A673 (cell line): ENCODE results near the gene KNCN. TPM values are rescaled to one million over a fixed set of nuclear protein-coding genes. Genes with fewer than 3 reads are reported as not detected.

Experiments used
- BruUV-seq: library from RNA; stranded (reverse); fragments of 400-500 nt; replicated peaks from 2 replicates; lab custom pipeline; 2021; lab: Mats Ljungman, UMichigan
- CTCF ChIA-PET: fragments of 300-600 bp; sonication (Branson Sonifier 250); formaldehyde crosslinking; loops from one replicate; lab custom pipeline; 2022; ENCODE audit warnings: antibody characterized with exemption; lab: Charles Lee
- POLR2A ChIA-PET: fragments of 300-600 bp; sonication (Branson Sonifier 250); formaldehyde crosslinking; loops from one replicate; lab custom pipeline; 2022; ENCODE audit warnings: antibody characterized with exemption; ENCODE audit not compliant: low non-redundant PET; lab: Charles Lee
- DNase-seq: peaks from one replicate; pipeline ENCODE4 v3.0.0-alpha.2; 2015; ENCODE audit warnings: low spot score
- H3K27ac ChIP-seq: fragments of 200-600 bp; sonication (generic); 2 replicates; pipeline ENCODE4 v1.5.1; 2016; ENCODE audit warnings: mixed run types, low read depth, mild to moderate bottlenecking, mixed read lengths, antibody characterized with exemption, low read length; ENCODE audit not compliant: poor library complexity, severe bottlenecking
- H3K27me3 ChIP-seq: fragments of 200-600 bp; sonication (generic); replicated peaks from 2 replicates; pipeline ENCODE4 v1.6.1; 2017; ENCODE audit warnings: mixed run types, low read depth, mild to moderate bottlenecking, mixed read lengths, antibody characterized with exemption, low read length; ENCODE audit not compliant: insufficient read depth, poor library complexity
- H3K36me3 ChIP-seq: fragments of 200-600 bp; sonication (generic); 2 replicates; pipeline ENCODE4 v1.6.1; 2016; ENCODE audit warnings: mixed run types, mild to moderate bottlenecking, mixed read lengths, antibody characterized with exemption, low read length; ENCODE audit not compliant: insufficient read depth, poor library complexity, severe bottlenecking
- H3K4me1 ChIP-seq: fragments of 200-600 bp; sonication (generic); 2 replicates; pipeline ENCODE4 v1.6.1; 2017; ENCODE audit warnings: mixed run types, mild to moderate bottlenecking, mixed read lengths, antibody characterized with exemption, low read length; ENCODE audit not compliant: insufficient read depth, poor library complexity, severe bottlenecking
- H3K4me3 ChIP-seq: fragments of 200-600 bp; sonication (generic); 2 replicates; pipeline ENCODE4 v1.5.1; 2016; ENCODE audit warnings: low read depth, mixed run types, mild to moderate bottlenecking, mixed read lengths, low read length; ENCODE audit not compliant: poor library complexity, severe bottlenecking
- H3K9me3 ChIP-seq: fragments of 200-600 bp; sonication (generic); 2 replicates; pipeline ENCODE4 v1.6.1; 2016; ENCODE audit warnings: mixed run types, low read depth, mild to moderate bottlenecking, mixed read lengths, antibody characterized with exemption, low read length; ENCODE audit not compliant: poor library complexity, severe bottlenecking
- CTCF ChIP-seq: fragments of 300-800, 200-600 bp; sonication (generic); conservative IDR thresholded peaks from 2 replicates; pipeline ENCODE4 v1.5.1; 2017; ENCODE audit warnings: low read depth, mild to moderate bottlenecking, antibody characterized with exemption, low read length, moderate library complexity, mixed read lengths
- EZH2 ChIP-seq: fragments of 200-600 bp; sonication (generic); IDR thresholded peaks from 2 replicates; pipeline ENCODE4 v1.6.1; 2017; ENCODE audit warnings: borderline replicate concordance, low read depth, mild to moderate bottlenecking, mixed read lengths, antibody characterized with exemption, low read length; ENCODE audit not compliant: poor library complexity, severe bottlenecking
- intact Hi-C: fragments of 100-400 bp; cut with micrococcal nuclease; formaldehyde crosslinking; loops from one replicate; pipeline ENCODE4 v1.10.0; 2022; ENCODE audit not compliant: unreplicated experiment
- total RNA-seq: library from RNA; stranded (reverse); gene quantifications from 2 replicates; pipeline ENCODE4 v1.2.3, GENCODE V29; 2021

Gene KNCN
- total RNA-seq, 1 experiment from 2014 or later, result not detected

- CTCF ChIA-PET, result interaction anchor here (0.7 to 2.6 kb wide), 6 partner anchors 50 to 86 kb away, joined by 3 to 38 read pairs (median 8); no protein-coding TSS in a partner anchor
- BruUV-seq, result no TSS peak
- H3K27ac ChIP-seq, result no peak overlapping the region
- H3K27me3 ChIP-seq, result peaks cover 18% of the 10 kb centered on the region
- no peaks in the 10 kb centered on the region for H3K36me3 ChIP-seq
- H3K4me1 ChIP-seq, result peaks cover 40% of the 10 kb centered on the region
- intact Hi-C loops, result loop anchor here (1.0 to 2.0 kb wide), 5 partner anchors 39 to 197 kb away; partner anchors contain the start of gene DMBX1
- no peaks in the 10 kb centered on the region for H3K9me3 ChIP-seq
- POLR2A ChIA-PET, result no interaction called here
- no peak for TF ChIP-seq EZH2
- peak; percentile 95 for TF ChIP-seq CTCF
- no peak overlapping the region for H3K4me3 ChIP-seq
- peak; percentile 83 for DNase-seq
Observed at GRCh38 chr1:46527474-46528296, 23.8 kb downstream of the KNCN start.

- intact Hi-C loops, result no loop called here
Observed at GRCh38 chr1:46526691-46527291, 24.7 kb downstream of the KNCN start.

More at GRCh38 chr1:46526691-46527291, 24.7 kb downstream of the KNCN start:
- H3K4me1 ChIP-seq, result peaks cover 46% of the 10 kb centered on the region
- TF ChIP-seq CTCF (no peak), EZH2 (no peak)
- POLR2A ChIA-PET, result no interaction called here
- CTCF ChIA-PET, result interaction anchor here (1.4 to 2.6 kb wide), 4 partner anchors 23 to 85 kb away, joined by 3 to 38 read pairs (median 7); no protein-coding TSS in a partner anchor
- H3K27ac ChIP-seq, result no peak overlapping the region
- H3K27me3 ChIP-seq, result peaks cover 12% of the 10 kb centered on the region
- BruUV-seq, result no TSS peak
- no peak for DNase-seq
- no peak overlapping the region for H3K4me3 ChIP-seq
- no peaks in the 10 kb centered on the region for H3K36me3 ChIP-seq
- no peaks in the 10 kb centered on the region for H3K9me3 ChIP-seq
